K562 (cell line): Measurements from ENCODE around the gene EEFSEC. TPM values are rescaled to one million over a fixed set of nuclear protein-coding genes. Genes with fewer than 3 reads are reported as not detected.

Experiments
- ATAC-seq: fragments of 200-7000 bp; cut with Tn5 transposase; 3 replicates; pipeline ENCODE4 v1.9.1; 2020; ENCODE audit warnings: moderate library complexity
- BruUV-seq: library from RNA; stranded (reverse); fragments of 400-500 nt; replicated peaks from 2 replicates; lab custom pipeline; 2021; lab: Mats Ljungman, UMichigan
- CTCF ChIA-PET: fragments of 300-600 bp; formaldehyde crosslinking; extraction: SDS; loops from one replicate; lab custom pipeline; 2021; ENCODE audit warnings: low intra/inter-chr PET ratio; lab: Yijun Ruan, JAX
- POLR2A ChIA-PET: fragments of 300-600, 350-650 bp; sonication (Branson Sonifier 250); formaldehyde crosslinking; extraction: SDS; loops from one replicate; lab custom pipeline; 2021; ENCODE audit warnings: antibody characterized with exemption, inconsistent platforms; lab: Yijun Ruan, JAX
- DNase-seq, 4 experiments: peaks; one replicate each; pipeline versions ENCODE4 v3.0.0 to v3.0.0-alpha.2; 2011 to 2018; ENCODE audit warnings: low spot score in 3 of 4, mixed read lengths in 3 of 4; ENCODE audit errors: extremely low read depth in 1 of 4
- FAIRE-seq: peaks from 2 replicates; lab custom pipeline; 2011; peaks lifted over from hg19 to GRCh38; lab: Jason Lieb, UNC
- H2AFZ ChIP-seq: 2 replicates; pipeline ENCODE4 v1.6.0; 2011; ENCODE audit warnings: low read depth, low read length, control low read depth, inconsistent platforms
- H3K27ac ChIP-seq: fragments of 200-600 bp; 3 replicates; pipeline ENCODE4 v1.8.0; 2011; ENCODE audit warnings: low read depth, mild to moderate bottlenecking, control low read depth, inconsistent platforms, low read length, moderate library complexity, mixed read lengths; ENCODE audit errors: extremely low read depth
- H3K27me3 ChIP-seq, 2 experiments: fragments of 300-600 bp in 1 of 2; 2 replicates in 1 of 2; 3 replicates in 1 of 2; pipeline versions ENCODE4 v1.6.0 to v1.8.0; 2011; ENCODE audit warnings: inconsistent platforms in 2 of 2, low read length in 2 of 2, mild to moderate bottlenecking in 1 of 2, mixed read lengths in 1 of 2, moderate library complexity in 1 of 2; ENCODE audit not compliant: control insufficient read depth in 2 of 2, insufficient read depth in 2 of 2
- H3K36me3 ChIP-seq: fragments of 300-600 bp; 3 replicates; pipeline ENCODE4 v1.8.0; 2011; ENCODE audit warnings: mild to moderate bottlenecking, low read length, inconsistent platforms; ENCODE audit not compliant: control insufficient read depth, insufficient read depth
- H3K4me1 ChIP-seq, 2 experiments: fragments of 200-600 bp in 1 of 2; replicated peaks in 1 of 2; 2 replicates in 1 of 2; 3 replicates in 1 of 2; pipeline versions ENCODE4 v1.5.1 to v1.8.0; 2011; ENCODE audit warnings: inconsistent platforms in 2 of 2, low read length in 2 of 2, mild to moderate bottlenecking in 1 of 2, mixed read lengths in 1 of 2, moderate library complexity in 1 of 2; ENCODE audit not compliant: control insufficient read depth in 2 of 2, insufficient read depth in 2 of 2
- H3K4me2 ChIP-seq: 2 replicates; pipeline ENCODE4 v1.6.1; 2011; ENCODE audit warnings: low read length, control low read depth, inconsistent platforms, mixed read lengths; ENCODE audit not compliant: insufficient read depth
- H3K4me3 ChIP-seq: fragments of 200-600 bp; sonication (generic), shearing (Covaris generic); 2 replicates; pipeline ENCODE4 v1.5.1; 2016; ENCODE audit warnings: control low read depth, inconsistent platforms
- H3K79me2 ChIP-seq: fragments of 200-600 bp; 3 replicates; pipeline ENCODE4 v1.8.0; 2011; ENCODE audit warnings: low read length, inconsistent platforms; ENCODE audit not compliant: control insufficient read depth, insufficient read depth
- H3K9ac ChIP-seq, 2 experiments: 2 replicates each; pipeline versions ENCODE4 v1.6.0 to v1.6.1; 2011; ENCODE audit warnings: low read depth in 2 of 2, low read length in 2 of 2, control low read depth in 1 of 2, inconsistent platforms in 1 of 2, mild to moderate bottlenecking in 1 of 2, mixed read lengths in 1 of 2; ENCODE audit not compliant: insufficient read depth in 1 of 2
- H3K9me1 ChIP-seq: one replicate; pipeline ENCODE4 v1.6.0; 2011; ENCODE audit warnings: inconsistent platforms, mild to moderate bottlenecking, low read length, moderate library complexity; ENCODE audit not compliant: control insufficient read depth, insufficient read depth
- H3K9me3 ChIP-seq: replicated peaks from 2 replicates; pipeline ENCODE4 v1.5.1; 2011; ENCODE audit warnings: low read depth, low read length, inconsistent platforms; ENCODE audit not compliant: control insufficient read depth, insufficient read depth
- H4K20me1 ChIP-seq: replicated peaks from 2 replicates; pipeline ENCODE4 v1.6.1; 2011; ENCODE audit warnings: low read length, inconsistent platforms, mixed read lengths; ENCODE audit not compliant: control insufficient read depth, insufficient read depth
- C11orf30 ChIP-seq: fragments of 450-650 bp; IDR thresholded peaks from 2 replicates; pipeline ENCODE4 v1.6.1; 2016; ENCODE audit warnings: low read depth, mild to moderate bottlenecking
- FOXJ2 ChIP-seq: fragments of 200-800 bp; sonication (Bioruptor generic); IDR thresholded peaks from 2 replicates; pipeline ENCODE4 v1.6.1; 2016; ENCODE audit warnings: missing genetic modification characterization, missing compliant biosample characterization
- MAFG ChIP-seq: fragments of 450-650 bp; conservative IDR thresholded peaks from 2 replicates; pipeline ENCODE4 v1.6.1; 2016; ENCODE audit warnings: missing genetic modification characterization, missing compliant biosample characterization
- NFE2 ChIP-seq: IDR thresholded peaks from 2 replicates; pipeline ENCODE4 v1.6.1; 2014; ENCODE audit warnings: antibody characterized with exemption, low read depth
- PHF8 ChIP-seq: fragments of 200-600 bp; sonication (generic); IDR thresholded peaks from 2 replicates; pipeline ENCODE4 v1.6.1; 2012; ENCODE audit warnings: mixed run types, mild to moderate bottlenecking, inconsistent platforms, low read length, moderate library complexity, borderline replicate concordance
- POLR2G ChIP-seq: fragments of 200-400 bp; formaldehyde crosslinking; IDR thresholded peaks from 2 replicates; pipeline ENCODE4 v1.6.1; 2017; ENCODE audit warnings: low read depth, mild to moderate bottlenecking, antibody characterized with exemption, low read length, moderate library complexity
- PTTG1 ChIP-seq: fragments of 450-650 bp; IDR thresholded peaks from 2 replicates; pipeline ENCODE4 v1.6.1; 2016; ENCODE audit warnings: low read depth, mild to moderate bottlenecking, missing genetic modification characterization, missing compliant biosample characterization
- SAFB ChIP-seq: fragments of 200-400 bp; formaldehyde crosslinking; IDR thresholded peaks from 2 replicates; pipeline ENCODE4 v1.6.1; 2017; ENCODE audit warnings: low read depth, low read length, borderline replicate concordance
- SNIP1 ChIP-seq: fragments of 450-650 bp; IDR thresholded peaks from 2 replicates; pipeline ENCODE4 v1.7.1; 2017; ENCODE audit warnings: low read depth, mild to moderate bottlenecking
- ZBTB17 ChIP-seq: fragments of 450-650 bp; formaldehyde crosslinking; IDR thresholded peaks from 2 replicates; pipeline ENCODE4 v1.4.0; 2020; ENCODE audit warnings: mild to moderate bottlenecking
- ZC3H11A ChIP-seq: IDR thresholded peaks from 2 replicates; pipeline ENCODE4 v1.6.1; 2012; ENCODE audit warnings: low read depth, low read length, improper control_type of control experiment
- ZFX ChIP-seq: sonication (generic); formaldehyde crosslinking; IDR thresholded peaks from 2 replicates; pipeline ENCODE4 v1.8.0; 2022; ENCODE audit warnings: mild to moderate bottlenecking, missing genetic modification reagents, moderate library complexity
- ZSCAN29 ChIP-seq: fragments of 450-650 bp; IDR thresholded peaks from 2 replicates; pipeline ENCODE4 v1.6.1; 2017
- WGBS: fragments of 100-300 bp; shearing (Covaris generic); methylation state at CpG from one replicate; pipeline ENCODE4 v1.1.6; 2016; ENCODE audit warnings: low coverage, mixed read lengths; ENCODE audit not compliant: insufficient coverage; ENCODE audit errors: missing lambda C conversion rate; 5-methylcytosine and 5-hydroxymethylcytosine counted together
- in situ Hi-C: fragments of 300-500 bp; cut with MboI; formaldehyde crosslinking; loops from 4 replicates; pipeline ENCODE4 v1.15.0; 2018; ENCODE audit warnings: inconsistent platforms, mixed read lengths
- intact Hi-C: fragments of 100-400 bp; cut with micrococcal nuclease; formaldehyde crosslinking; loops from 2 replicates; pipeline ENCODE4 v1.14.2; 2022
- polyA plus RNA-seq, 8 experiments: library from polyadenylated mRNA; depleted of rRNA in 4 of 8; stranded (reverse) in 5 of 8; unstranded in 3 of 8; fragments of >200 nt; fragmentation: Nextera tagmentation in 2 of 8; fragmentation: Illumina TruSeq in 1 of 8; extraction: Ambion mirVana in 2 of 8; extraction: Trizol in 1 of 8; gene quantifications; 2 replicates each; pipeline versions ENCODE4 v1.2.1 to v1.2.3, GENCODE V29; 2011 to 2014; ENCODE audit warnings: inconsistent platforms in 1 of 8, missing spikeins in 1 of 8
- total RNA-seq, 7 experiments: library from RNA; depleted of rRNA in 6 of 7; stranded (reverse); fragments of >200 nt in 6 of 7; fragmentation: Illumina TruSeq in 2 of 7; extraction: Trizol in 2 of 7; gene quantifications; 2 replicates each; pipeline versions ENCODE4 v1.2.1 to v1.2.3, GENCODE V29; 2011 to 2021; ENCODE audit warnings: low replicate concordance in 1 of 7
- TF ChIP-seq, protein P1 (sequence below), 2 experiments: IDR thresholded peaks; 2 replicates each; pipeline ENCODE4 v1.6.1; 2012; ENCODE audit warnings: improper control_type of control experiment in 2 of 2, low read depth in 2 of 2, low read length in 2 of 2, borderline replicate concordance in 1 of 2

The EEFSEC gene
- total and polyA plus RNA-seq, 9 of the 15 experiments (the other 6 are each of a cell fraction or from before 2014, with no cell fraction given): 0.35 to 11.8 (median 7.7) TPM

DNA sequence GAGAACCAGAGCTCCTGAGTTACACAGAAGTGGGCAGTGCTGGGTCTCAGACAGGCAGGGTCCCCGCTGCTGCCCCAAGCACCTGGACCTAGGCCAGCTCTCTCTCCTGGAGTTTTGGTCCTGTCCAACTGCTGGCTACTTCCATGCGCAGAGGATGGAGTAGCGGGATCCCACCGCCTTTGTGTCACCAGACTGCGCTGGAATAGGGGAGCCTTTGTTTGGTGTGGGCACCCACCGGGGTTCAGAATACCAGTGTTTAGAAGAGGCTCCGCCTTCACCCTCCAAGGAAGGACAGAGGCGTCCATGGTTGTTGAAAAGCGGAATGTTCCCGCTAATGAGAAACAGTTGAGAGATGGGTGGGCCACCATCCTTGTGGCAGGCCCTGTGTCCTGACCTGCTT is 159.0 kb downstream of the EEFSEC start:
- no peak overlapping the region for H2AFZ ChIP-seq
- FAIRE-seq: no peak
- in situ Hi-C loops: no loop called here
- no peak for ATAC-seq
- BruUV-seq: no TSS peak
- H3K27ac ChIP-seq: no peak overlapping the region
- WGBS: 100% methylated on average over 3 of the region's 10 CpGs
- intact Hi-C loops: loop anchor here (5.0 to 10.0 kb wide), 2 partner anchors 85 to 183 kb away; partner anchors contain the start of gene GATA2
- POLR2A ChIA-PET: no interaction called here
- no peak overlapping the region for H3K4me2 ChIP-seq
- no peaks in the 10 kb centered on the region for H3K27me3 ChIP-seq
- TF ChIP-seq POLR2G: no peak
- no peak for TF ChIP-seq ZC3H11A
- TF ChIP-seq PTTG1 (tag): no peak
- TF ChIP-seq FOXJ2 (tag): no peak
- TF ChIP-seq, protein P1, sequence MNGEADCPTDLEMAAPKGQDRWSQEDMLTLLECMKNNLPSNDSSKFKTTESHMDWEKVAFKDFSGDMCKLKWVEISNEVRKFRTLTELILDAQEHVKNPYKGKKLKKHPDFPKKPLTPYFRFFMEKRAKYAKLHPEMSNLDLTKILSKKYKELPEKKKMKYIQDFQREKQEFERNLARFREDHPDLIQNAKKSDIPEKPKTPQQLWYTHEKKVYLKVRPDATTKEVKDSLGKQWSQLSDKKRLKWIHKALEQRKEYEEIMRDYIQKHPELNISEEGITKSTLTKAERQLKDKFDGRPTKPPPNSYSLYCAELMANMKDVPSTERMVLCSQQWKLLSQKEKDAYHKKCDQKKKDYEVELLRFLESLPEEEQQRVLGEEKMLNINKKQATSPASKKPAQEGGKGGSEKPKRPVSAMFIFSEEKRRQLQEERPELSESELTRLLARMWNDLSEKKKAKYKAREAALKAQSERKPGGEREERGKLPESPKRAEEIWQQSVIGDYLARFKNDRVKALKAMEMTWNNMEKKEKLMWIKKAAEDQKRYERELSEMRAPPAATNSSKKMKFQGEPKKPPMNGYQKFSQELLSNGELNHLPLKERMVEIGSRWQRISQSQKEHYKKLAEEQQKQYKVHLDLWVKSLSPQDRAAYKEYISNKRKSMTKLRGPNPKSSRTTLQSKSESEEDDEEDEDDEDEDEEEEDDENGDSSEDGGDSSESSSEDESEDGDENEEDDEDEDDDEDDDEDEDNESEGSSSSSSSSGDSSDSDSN (IDR thresholded peaks at IDR 0.05; ENCODE audit: borderline replicate concordance in 1 of 2, low read depth in 2 of 2, low read length in 2 of 2): no peak
- no peak for TF ChIP-seq ZBTB17 (CRISPR knock-in tag)
- no peak for TF ChIP-seq C11orf30
- TF ChIP-seq NFE2: no peak
- TF ChIP-seq SNIP1: no peak
- no peak for TF ChIP-seq ZFX
- no peak for TF ChIP-seq PHF8
- TF ChIP-seq ZSCAN29: no peak
- TF ChIP-seq MAFG (tag): no peak
- TF ChIP-seq SAFB: no peak
- DNase-seq: no peak
- H3K9ac ChIP-seq: no peak overlapping the region
- H3K9me1 ChIP-seq: no peaks in the 10 kb centered on the region
- H3K9me3 ChIP-seq: no peaks in the 10 kb centered on the region
- no peaks in the 10 kb centered on the region for H3K79me2 ChIP-seq
- peaks cover 0 to 3% of the 10 kb centered on the region in 2 experiments; a peak in 2 of 5 replicates for H3K4me1 ChIP-seq
- no peaks in the 10 kb centered on the region for H3K36me3 ChIP-seq
- no peak overlapping the region for H3K4me3 ChIP-seq
- CTCF ChIA-PET: no interaction called here
- no peaks in the 10 kb centered on the region for H4K20me1 ChIP-seq
